Smooth muscle cell (in vitro differentiated cells): ENCODE results near the gene CYB5R2. TPM values are rescaled to one million over a fixed set of nuclear protein-coding genes. Genes with fewer than 3 reads are reported as not detected.

ENCODE experiments used
- DNase-seq: peaks from one replicate; lab custom pipeline; 2025; ENCODE audit not compliant: unreplicated experiment; lab: John Stamatoyannopoulos, UW
- H2AFZ ChIP-seq: fragments of 200-600 bp; sonication (generic); 2 replicates; pipeline ENCODE4 v1.6.0; 2016; ENCODE audit warnings: antibody characterized with exemption, low read depth, mild to moderate bottlenecking
- H3F3A ChIP-seq: fragments of 200-600 bp; sonication (generic); 2 replicates; pipeline ENCODE4 v1.6.0; 2017; ENCODE audit warnings: antibody characterized with exemption, low read depth
- H3K27ac ChIP-seq: fragments of 200-600 bp; sonication (generic); 2 replicates; pipeline ENCODE4 v1.5.1; 2016; ENCODE audit warnings: low read depth, mild to moderate bottlenecking
- H3K27me3 ChIP-seq: fragments of 200-600 bp; sonication (generic); 2 replicates; pipeline ENCODE4 v1.6.1; 2016; ENCODE audit warnings: low read depth, mild to moderate bottlenecking
- H3K36me3 ChIP-seq: fragments of 200-600 bp; sonication (generic); 2 replicates; pipeline ENCODE4 v1.5.1; 2016; ENCODE audit warnings: low read depth
- H3K4me1 ChIP-seq: fragments of 200-600 bp; sonication (generic); 2 replicates; pipeline ENCODE4 v1.5.1; 2016; ENCODE audit warnings: low read depth
- H3K4me2 ChIP-seq: fragments of 200-600 bp; sonication (generic); 2 replicates; pipeline ENCODE4 v1.6.0; 2016; ENCODE audit warnings: mild to moderate bottlenecking
- H3K4me3 ChIP-seq: fragments of 200-600 bp; sonication (generic); 2 replicates; pipeline ENCODE4 v1.5.1; 2016; ENCODE audit warnings: mild to moderate bottlenecking
- H3K79me2 ChIP-seq: fragments of 200-600 bp; sonication (generic); 2 replicates; pipeline ENCODE4 v1.6.0; 2016; ENCODE audit warnings: low read depth, mild to moderate bottlenecking
- H3K9ac ChIP-seq: fragments of 200-600 bp; sonication (generic); 2 replicates; pipeline ENCODE4 v1.6.0; 2016; ENCODE audit warnings: low read depth
- H3K9me3 ChIP-seq: fragments of 200-600 bp; sonication (generic); replicated peaks from 2 replicates; pipeline ENCODE4 v1.5.1; 2016; ENCODE audit warnings: low read depth
- H4K20me1 ChIP-seq: fragments of 200-600 bp; sonication (generic); 2 replicates; pipeline ENCODE4 v1.6.0; 2016; ENCODE audit warnings: low read depth
- CTCF ChIP-seq: fragments of 200-600 bp; sonication (generic); IDR thresholded peaks from 2 replicates; pipeline ENCODE4 v1.5.1; 2017; ENCODE audit warnings: borderline replicate concordance, mild to moderate bottlenecking, antibody characterized with exemption; ENCODE audit not compliant: insufficient read depth, poor library complexity, severe bottlenecking
- WGBS: methylation state at CpG from one replicate; pipeline ENCODE4 v1.1.7; 2016; ENCODE audit warnings: low lambda C conversion rate; 5-methylcytosine and 5-hydroxymethylcytosine counted together
- polyA plus RNA-seq: library from polyadenylated mRNA; unstranded; fragments of >200 nt; fragmentation: Nextera tagmentation; extraction: Ambion mirVana; gene quantifications from 2 replicates; pipeline ENCODE4 v1.2.1, GENCODE V29; 2016
- total RNA-seq: library from RNA; depleted of rRNA; stranded (reverse); fragments of >200 nt; gene quantifications from 2 replicates; pipeline ENCODE4 v1.2.3, GENCODE V29; 2014

The CYB5R2 gene
- total and polyA plus RNA-seq, 2 experiments from 2014 or later, result 32.4 to 45.1 TPM

- no peak overlapping the region for H3K27ac ChIP-seq
- 60% methylated on average over 4 of the region's 4 CpGs for WGBS
Observed at GRCh38 chr11:7642747-7643146, 30.6 kb downstream of the CYB5R2 start.

DNA sequence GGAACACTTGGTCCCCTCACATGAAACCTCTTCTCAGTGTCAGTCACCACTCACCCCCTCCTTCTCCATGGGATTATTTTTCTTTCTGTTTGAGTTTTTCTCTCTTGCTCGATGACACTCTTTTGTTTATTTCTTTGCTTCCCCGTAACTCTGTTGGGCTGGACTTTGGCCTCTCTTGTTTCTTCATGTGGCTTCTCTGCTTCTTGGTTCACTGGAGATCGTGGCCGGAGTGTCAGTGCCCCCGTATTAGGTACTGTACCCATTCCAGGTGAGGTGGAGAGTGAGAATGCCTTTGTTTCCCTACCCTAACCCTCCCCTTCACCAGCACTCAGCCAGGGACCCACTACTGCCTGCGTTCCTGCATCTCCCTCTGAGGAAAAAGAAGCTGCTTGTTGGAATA, 32.5 kb downstream of the CYB5R2 start:
- H3K9me3 ChIP-seq, result no peaks in the 10 kb centered on the region
- H3K36me3 ChIP-seq, result no peaks in the 10 kb centered on the region
- H3K4me1 ChIP-seq, result no peaks in the 10 kb centered on the region
- H3K79me2 ChIP-seq, result no peaks in the 10 kb centered on the region
- H3F3A ChIP-seq, result no peaks in the 10 kb centered on the region
- H3K9ac ChIP-seq, result no peak overlapping the region
- no peak overlapping the region for H3K27ac ChIP-seq
- TF ChIP-seq CTCF, result no peak
- no peak overlapping the region for H2AFZ ChIP-seq
- H3K4me3 ChIP-seq, result no peak overlapping the region
- no peak overlapping the region for H3K4me2 ChIP-seq
- no peaks in the 10 kb centered on the region for H3K27me3 ChIP-seq
- no peaks in the 10 kb centered on the region for H4K20me1 ChIP-seq
- no peak for DNase-seq
- 93% methylated on average over 6 of the region's 6 CpGs for WGBS

More at GRCh38 chr11:7642747-7643146, 30.6 kb downstream of the CYB5R2 start:
- H3K4me3 ChIP-seq, result no peak overlapping the region
- no peaks in the 10 kb centered on the region for H3K4me1 ChIP-seq
- no peak for DNase-seq
- no peaks in the 10 kb centered on the region for H3K9me3 ChIP-seq
- H3K4me2 ChIP-seq, result no peak overlapping the region
- no peaks in the 10 kb centered on the region for H3K79me2 ChIP-seq
- H3K9ac ChIP-seq, result no peak overlapping the region
- H3K27me3 ChIP-seq, result no peaks in the 10 kb centered on the region
- TF ChIP-seq CTCF, result no peak
- no peak overlapping the region for H2AFZ ChIP-seq
- no peaks in the 10 kb centered on the region for H3F3A ChIP-seq
- H4K20me1 ChIP-seq, result no peaks in the 10 kb centered on the region
- no peaks in the 10 kb centered on the region for H3K36me3 ChIP-seq

- Histone ChIP-seq H3K9me3 (no peaks in the 10 kb centered on the region), H3K9ac (no peak overlapping the region), H3K27ac (no peak overlapping the region), H4K20me1 (no peaks in the 10 kb centered on the region), H3K79me2 (no peaks in the 10 kb centered on the region), H3K36me3 (no peaks in the 10 kb centered on the region), H3K4me1 (no peaks in the 10 kb centered on the region), H3K4me2 (no peak overlapping the region), H2AFZ (no peak overlapping the region), H3K4me3 (no peak overlapping the region), H3F3A (no peaks in the 10 kb centered on the region), H3K27me3 (no peaks in the 10 kb centered on the region)
- no peak for TF ChIP-seq CTCF
- DNase-seq, result no peak
- WGBS, result 91% methylated on average over 5 of the region's 5 CpGs
Observed at GRCh38 chr11:7639643-7640025, 33.7 kb downstream of the CYB5R2 start.
